Measurements from ENCODE around the gene PTPN22.

PTPN22 gene

DNA sequence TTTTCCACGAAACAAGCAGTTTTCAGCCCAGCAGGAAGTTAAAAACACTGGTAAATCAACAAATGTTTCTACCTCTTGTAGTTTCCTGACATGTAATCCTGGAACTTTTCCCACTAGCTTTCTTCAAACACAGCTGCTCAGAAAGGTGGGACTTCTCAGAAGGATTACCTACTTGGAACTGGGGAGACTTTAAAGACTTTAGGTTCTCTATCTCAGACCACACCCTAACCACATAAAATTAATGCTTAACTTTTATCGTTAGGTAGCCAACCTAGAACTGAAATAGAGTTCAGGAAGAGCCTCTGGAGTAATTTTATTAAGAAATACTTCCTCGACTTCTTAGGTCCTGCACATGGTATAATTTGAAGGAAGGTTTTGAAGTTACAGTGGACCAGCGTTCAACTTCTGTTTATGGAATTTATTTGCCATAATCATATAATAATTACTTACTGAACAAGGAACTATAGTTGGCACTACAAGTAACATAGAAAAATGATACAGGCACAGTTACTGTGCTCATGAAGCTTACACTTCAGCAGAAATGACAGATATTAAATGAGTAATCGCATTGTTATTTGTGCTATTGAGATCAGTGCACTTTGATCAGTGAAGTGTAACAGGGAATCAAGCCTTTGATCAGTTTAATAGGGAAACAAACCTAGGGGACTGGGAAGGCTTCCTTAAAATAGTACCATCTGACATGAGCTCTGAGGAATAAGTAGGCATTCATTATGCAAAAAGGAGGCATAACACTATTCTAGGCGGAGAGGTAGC is 16.1 kb upstream of the PTPN22 start, which contains the start of gene BCL2L15:
Gene BCL2L15 (minus strand): TSS at position 180 of the 774 bp plus-strand sequence. CDS start 206 bp downstream, outside the sequence.
- no peak for FAIRE-seq

DNA sequence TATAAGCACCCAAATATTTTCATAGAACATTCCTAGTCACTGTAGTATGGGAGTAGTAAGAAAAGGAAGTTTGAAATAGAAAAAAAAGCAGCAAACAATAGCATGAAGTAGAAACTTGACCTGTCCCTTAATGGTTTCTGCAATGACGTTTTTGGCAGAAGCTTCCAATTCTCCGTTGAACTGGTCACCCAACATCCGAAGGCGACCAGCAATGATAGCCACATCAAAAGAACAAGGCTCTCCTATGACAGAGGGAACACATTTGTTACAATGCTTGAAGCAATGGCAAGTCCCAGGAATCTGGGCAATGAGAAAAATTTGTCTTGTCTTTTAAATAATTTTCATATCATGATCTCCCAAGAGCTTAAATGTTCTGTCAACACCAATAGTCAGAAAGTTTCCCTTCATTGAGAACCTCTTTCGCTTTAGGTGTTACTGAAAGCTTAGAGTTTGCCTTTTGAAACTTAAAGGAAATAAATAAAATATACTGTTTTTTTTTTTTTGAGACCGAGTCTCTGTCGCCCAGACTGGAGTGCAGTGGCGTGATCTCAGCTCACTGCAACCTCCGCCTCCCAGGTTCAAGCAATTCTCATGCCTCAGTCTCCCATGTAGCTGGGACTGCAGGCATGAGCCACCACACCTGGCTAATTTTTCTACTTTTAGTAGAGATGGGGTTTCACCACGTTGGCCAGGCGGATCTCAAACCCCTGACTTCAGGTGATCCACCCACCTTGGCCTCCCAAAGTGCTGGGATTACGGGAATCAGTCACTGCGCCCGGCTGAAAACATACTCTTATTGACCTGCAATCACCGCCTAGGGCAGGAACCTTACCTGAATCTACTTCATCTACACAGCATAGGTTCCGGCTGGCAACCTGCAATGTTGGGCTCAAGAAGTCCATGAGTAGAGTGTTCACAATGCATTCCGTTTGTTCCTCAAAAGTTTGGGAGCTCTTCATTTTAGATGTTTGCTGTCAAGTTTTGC is 15.2 kb upstream of the PTPN22 start:
- TF ChIP-seq, protein P1, sequence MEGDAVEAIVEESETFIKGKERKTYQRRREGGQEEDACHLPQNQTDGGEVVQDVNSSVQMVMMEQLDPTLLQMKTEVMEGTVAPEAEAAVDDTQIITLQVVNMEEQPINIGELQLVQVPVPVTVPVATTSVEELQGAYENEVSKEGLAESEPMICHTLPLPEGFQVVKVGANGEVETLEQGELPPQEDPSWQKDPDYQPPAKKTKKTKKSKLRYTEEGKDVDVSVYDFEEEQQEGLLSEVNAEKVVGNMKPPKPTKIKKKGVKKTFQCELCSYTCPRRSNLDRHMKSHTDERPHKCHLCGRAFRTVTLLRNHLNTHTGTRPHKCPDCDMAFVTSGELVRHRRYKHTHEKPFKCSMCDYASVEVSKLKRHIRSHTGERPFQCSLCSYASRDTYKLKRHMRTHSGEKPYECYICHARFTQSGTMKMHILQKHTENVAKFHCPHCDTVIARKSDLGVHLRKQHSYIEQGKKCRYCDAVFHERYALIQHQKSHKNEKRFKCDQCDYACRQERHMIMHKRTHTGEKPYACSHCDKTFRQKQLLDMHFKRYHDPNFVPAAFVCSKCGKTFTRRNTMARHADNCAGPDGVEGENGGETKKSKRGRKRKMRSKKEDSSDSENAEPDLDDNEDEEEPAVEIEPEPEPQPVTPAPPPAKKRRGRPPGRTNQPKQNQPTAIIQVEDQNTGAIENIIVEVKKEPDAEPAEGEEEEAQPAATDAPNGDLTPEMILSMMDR (IDR thresholded peaks at IDR 0.05; ENCODE audit: insufficient read depth, missing control alignments), result no peak
- FAIRE-seq (no peak), DNase-seq (ENCODE audit: insufficient read length, low spot score) (no peak)

More for the DNA sequence above, 16.1 kb upstream of the PTPN22 start, which contains the start of gene BCL2L15:
- no peak for DNase-seq (ENCODE audit: insufficient read length, low spot score)
- TF ChIP-seq, protein P1 (IDR thresholded peaks at IDR 0.05; ENCODE audit: insufficient read depth, missing control alignments), result no peak

DNA sequence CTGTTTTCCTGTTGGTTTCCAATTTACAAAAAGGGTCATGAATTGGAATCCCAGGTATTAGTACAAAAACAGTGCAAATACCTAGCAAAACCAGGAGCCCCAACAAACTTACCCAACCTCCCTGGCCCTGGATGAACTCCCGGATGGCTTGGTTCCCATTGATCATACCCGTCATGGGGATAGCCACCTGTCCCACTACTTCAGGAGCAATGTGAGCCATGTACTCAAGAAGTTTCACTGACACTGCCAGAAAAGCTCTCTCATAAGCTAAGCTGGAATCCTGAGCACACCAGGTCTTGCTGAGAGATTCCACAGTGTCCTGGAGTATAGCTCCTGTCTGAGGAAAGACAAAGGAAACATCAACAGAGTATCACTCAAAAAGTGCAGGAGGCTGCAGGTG is 10.1 kb upstream of the PTPN22 start:
- TF ChIP-seq, protein P1 (IDR thresholded peaks at IDR 0.05; ENCODE audit: insufficient read depth, missing control alignments), result no peak
- no peak for FAIRE-seq
- DNase-seq (ENCODE audit: insufficient read length, low spot score), result no peak

DNA sequence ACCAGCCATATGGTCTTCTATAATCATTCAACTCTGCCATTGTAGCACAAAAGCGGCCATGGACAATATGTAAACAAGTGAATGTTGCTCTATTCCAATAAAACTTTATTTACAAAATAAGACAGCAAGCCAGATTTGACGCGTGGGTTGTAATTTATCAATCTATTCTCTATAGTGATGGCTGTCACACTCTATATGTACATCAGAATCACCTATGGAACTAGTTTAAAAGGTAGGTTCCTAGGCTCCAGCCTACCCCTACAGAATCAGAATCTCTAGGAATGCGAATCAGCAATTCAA is 8.2 kb upstream of the PTPN22 start:
- TF ChIP-seq, protein P1 (IDR thresholded peaks at IDR 0.05; ENCODE audit: insufficient read depth, missing control alignments), result no peak
- DNase-seq (ENCODE audit: insufficient read length, low spot score) (no peak), FAIRE-seq (no peak)

DNA sequence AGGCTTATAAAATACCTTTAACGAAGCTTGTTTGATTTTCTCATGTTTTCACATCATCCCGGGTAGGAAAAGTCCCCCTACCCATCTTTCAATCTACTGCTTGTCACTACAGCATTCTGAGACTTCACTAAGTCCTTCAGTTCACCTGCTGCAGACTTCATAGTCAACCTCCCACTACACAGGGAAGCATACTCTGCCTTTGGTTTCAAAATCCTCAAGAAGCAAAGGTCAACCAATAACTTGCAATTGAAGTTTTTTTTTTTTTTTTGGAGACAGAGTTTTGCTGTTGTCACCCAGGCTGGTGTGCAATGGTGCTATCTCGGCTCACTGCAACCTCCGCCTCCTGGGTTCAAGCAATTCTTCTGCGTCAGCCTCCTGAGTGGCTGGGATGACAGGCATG is 4.7 kb upstream of the PTPN22 start:
- TF ChIP-seq, protein P1 (IDR thresholded peaks at IDR 0.05; ENCODE audit: insufficient read depth, missing control alignments), result no peak
- DNase-seq (ENCODE audit: insufficient read length, low spot score) (no peak), FAIRE-seq (no peak)

DNA sequence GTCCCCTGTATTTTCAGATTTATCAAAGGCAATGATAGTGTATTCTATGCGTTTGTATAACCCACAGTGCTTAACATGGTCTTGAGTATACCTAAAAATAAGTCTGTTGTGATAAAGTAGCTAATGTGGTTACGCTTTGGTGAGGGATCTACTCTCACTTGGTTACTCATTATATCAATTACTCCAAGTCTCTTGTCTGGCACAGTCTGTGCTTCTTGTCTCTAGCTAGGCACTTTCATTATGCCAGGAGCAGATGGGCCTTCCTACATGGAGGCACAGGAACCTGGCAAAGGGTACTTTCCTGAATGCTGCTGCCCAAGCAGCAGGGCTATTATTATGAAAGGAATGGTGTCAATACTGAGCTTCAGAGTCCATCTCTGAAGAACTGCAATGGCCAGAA is 4.2 kb upstream of the PTPN22 start:
- TF ChIP-seq, protein P1 (IDR thresholded peaks at IDR 0.05; ENCODE audit: insufficient read depth, missing control alignments), result no peak
- DNase-seq (ENCODE audit: insufficient read length, low spot score) (no peak), FAIRE-seq (no peak)
